IPS-18c (cell line): Measurements from ENCODE around the gene SYN1.
"Not testable (repeated sequence)": the region's sequence is repeated elsewhere in the genome, so short reads cannot be mapped to it uniquely, and the experiment has no call there.

Experiments used
- H3K4me3 ChIP-seq: 2 replicates; pipeline ENCODE4 v1.7.0; 2013; ENCODE audit warnings: low read depth, mild to moderate bottlenecking, low read length, moderate library complexity; ENCODE audit not compliant: insufficient read depth
- H3K9me3 ChIP-seq: one replicate; pipeline ENCODE4 v1.6.1; 2013; ENCODE audit warnings: mild to moderate bottlenecking, low read length, moderate library complexity; ENCODE audit not compliant: control insufficient read depth, insufficient read depth

Gene SYN1

GRCh38 chrX:47619486-47620302 lies at the start of gene SYN1:
Gene SYN1 (minus strand): TSS chrX:47619857. CDS start chrX:47619728, 129 bp downstream.
- H3K4me3 ChIP-seq = peak within 1 kb of the TSS; percentile 40
- H3K9me3 ChIP-seq = peaks cover 7% of the 10 kb centered on the region

GRCh38 chrX:47665797-47666196 lies 46.1 kb upstream of the SYN1 start:
- H3K4me3 ChIP-seq, H3K9me3 ChIP-seq: not testable (repeated sequence)

- H3K4me3 ChIP-seq = no peak overlapping the region
Observed at GRCh38 chrX:47664737-47665136, 45.1 kb upstream of the SYN1 start.

GRCh38 chrX:47662144-47662657 lies 42.5 kb upstream of the SYN1 start:
- no peak overlapping the region for H3K4me3 ChIP-seq
- H3K9me3 ChIP-seq = peaks cover 7% of the 10 kb centered on the region

More at GRCh38 chrX:47664737-47665136, 45.1 kb upstream of the SYN1 start:
- H3K9me3 ChIP-seq = peaks cover 4% of the 10 kb centered on the region

- peaks cover 7% of the 10 kb centered on the region for H3K9me3 ChIP-seq
- H3K4me3 ChIP-seq = no peak overlapping the region
Observed at GRCh38 chrX:47661539-47661938, 41.9 kb upstream of the SYN1 start.

- Histone ChIP-seq H3K4me3 (no peak overlapping the region; the same call in 1 of the 2 replicates), H3K9me3 (peaks cover 7% of the 10 kb centered on the region)
Observed at GRCh38 chrX:47659421-47659726, 39.7 kb upstream of the SYN1 start.

GRCh38 chrX:47658684-47659420 lies 39.2 kb upstream of the SYN1 start, which contains the start of gene UXT:
Gene UXT (minus strand): TSS chrX:47659180. CDS start chrX:47658927, 253 bp downstream.
- peaks cover 7% of the 10 kb centered on the region for H3K9me3 ChIP-seq
- H3K4me3 ChIP-seq = peak within 1 kb of the TSS; percentile 81

GRCh38 chrX:47658301-47658683 lies 38.6 kb upstream of the SYN1 start:
- Histone ChIP-seq H3K4me3 (peak overlapping the region; percentile 81; the same call in 1 of the 2 replicates), H3K9me3 (peaks cover 7% of the 10 kb centered on the region)

GRCh38 chrX:47651043-47651905 lies 31.6 kb upstream of the SYN1 start:
- Histone ChIP-seq H3K4me3 (peak overlapping the region; percentile 46), H3K9me3 (peaks cover 5% of the 10 kb centered on the region)

GRCh38 chrX:47650164-47651042 lies 30.7 kb upstream of the SYN1 start, which contains the start of gene ELK1:
Gene ELK1 (minus strand): TSS chrX:47650563. CDS start chrX:47641441, 9,122 bp downstream.
- Histone ChIP-seq H3K9me3 (peaks cover 5% of the 10 kb centered on the region), H3K4me3 (peak within 1 kb of the TSS; percentile 63)

GRCh38 chrX:47649781-47650163 lies 30.1 kb upstream of the SYN1 start:
- peak overlapping the region; percentile 63 for H3K4me3 ChIP-seq
- peaks cover 5% of the 10 kb centered on the region for H3K9me3 ChIP-seq

GRCh38 chrX:47649271-47649670 lies 29.6 kb upstream of the SYN1 start:
- H3K4me3 ChIP-seq = peak overlapping the region; percentile 36

GRCh38 chrX:47648376-47648775 lies 28.7 kb upstream of the SYN1 start:
- H3K4me3 ChIP-seq = no peak overlapping the region
- H3K9me3 ChIP-seq = peaks cover 5% of the 10 kb centered on the region

More at GRCh38 chrX:47649271-47649670, 29.6 kb upstream of the SYN1 start:
- H3K9me3 ChIP-seq = peaks cover 5% of the 10 kb centered on the region

GRCh38 chrX:47646636-47647035 lies 27.0 kb upstream of the SYN1 start:
- Histone ChIP-seq H3K4me3 (no peak overlapping the region), H3K9me3 (peaks cover 5% of the 10 kb centered on the region)

- no peak overlapping the region for H3K4me3 ChIP-seq
- H3K9me3 ChIP-seq = peaks cover 11% of the 10 kb centered on the region
Observed at GRCh38 chrX:47645530-47645929, 25.9 kb upstream of the SYN1 start.

GRCh38 chrX:47644557-47645091 lies 25.0 kb upstream of the SYN1 start:
- Histone ChIP-seq H3K4me3 (no peak overlapping the region), H3K9me3 (peaks cover 18% of the 10 kb centered on the region)
